ENCODE measurements around the gene GRK5.
A peak's percentile ranks its signal among the peaks of the same experiment; 100 is the strongest.
"Not testable (repeated sequence)": the region's sequence is repeated elsewhere in the genome, so short reads cannot be mapped to it uniquely, and the experiment has no call there.

GRK5 gene

GRCh38 chr10:119176166-119176565 lies 31.2 kb upstream of the GRK5 start:
- H3K27ac ChIP-seq (ENCODE audit: low read length), result peak overlapping the region; percentile 49
- peaks cover 41% of the 10 kb centered on the region for H3K4me1 ChIP-seq (ENCODE audit: insufficient read depth, low read length)
- H4K20me1 ChIP-seq (ENCODE audit: insufficient read depth, low read length), result peaks cover 9% of the 10 kb centered on the region; the same call in 1 of the 2 replicates
- H3K4me3 ChIP-seq (ENCODE audit: low read depth in 1 of 2, low read length in 2 of 2), result 0 out of 4 replicates have a peak overlapping the region, but pooled peaks of 1 of the 2 experiments have one; percentile 73
- peak overlapping the region; percentile 88 for H3K9ac ChIP-seq (ENCODE audit: low read depth, low read length)
- TF ChIP-seq EZH2 (IDR thresholded peaks at IDR 0.05; ENCODE audit: borderline replicate concordance, low read depth, low read length, severe bottlenecking), result no peak
- TF ChIP-seq CTCF (IDR thresholded peaks at IDR 0.05; ENCODE audit: borderline replicate concordance, extremely low read depth, low read length, poor library complexity, severe bottlenecking), result no peak
- H3K4me2 ChIP-seq (ENCODE audit: insufficient read depth, low read length), result peak overlapping the region; percentile 85
- peaks cover 57% of the 10 kb centered on the region for H3K36me3 ChIP-seq (ENCODE audit: insufficient read depth, low read length)
- H3K79me2 ChIP-seq (ENCODE audit: insufficient read depth, low read length), result peaks cover 65% of the 10 kb centered on the region
- H3K27me3 ChIP-seq (ENCODE audit: insufficient read depth, low read length, poor library complexity), result no peaks in the 10 kb centered on the region
- H3K9me3 ChIP-seq (ENCODE audit: insufficient read depth, low read length, severe bottlenecking), result no peaks in the 10 kb centered on the region
- H2AFZ ChIP-seq (ENCODE audit: low read depth, low read length), result no peak overlapping the region
- no peak for ATAC-seq (ENCODE audit: insufficient read depth, low read depth)
- no peak for DNase-seq

GRCh38 chr10:119177708-119178371 lies 29.5 kb upstream of the GRK5 start:
- no peak for TF ChIP-seq CTCF (IDR thresholded peaks at IDR 0.05; ENCODE audit: borderline replicate concordance, extremely low read depth, low read length, poor library complexity, severe bottlenecking)
- no peak for TF ChIP-seq EZH2 (IDR thresholded peaks at IDR 0.05; ENCODE audit: borderline replicate concordance, low read depth, low read length, severe bottlenecking)
- Histone ChIP-seq H3K4me3 (ENCODE audit: low read depth in 1 of 2, low read length in 2 of 2) (peak overlapping the region; percentile 73), H2AFZ (ENCODE audit: low read depth, low read length) (peak overlapping the region; percentile 85), H3K79me2 (ENCODE audit: insufficient read depth, low read length) (peaks cover 51% of the 10 kb centered on the region), H3K4me1 (ENCODE audit: insufficient read depth, low read length) (peaks cover 41% of the 10 kb centered on the region), H3K27me3 (ENCODE audit: insufficient read depth, low read length, poor library complexity) (no peaks in the 10 kb centered on the region), H3K9me3 (ENCODE audit: insufficient read depth, low read length, severe bottlenecking) (no peaks in the 10 kb centered on the region), H3K9ac (ENCODE audit: low read depth, low read length) (peak overlapping the region; percentile 88), H4K20me1 (ENCODE audit: insufficient read depth, low read length) (peaks cover 9% of the 10 kb centered on the region; the same call in 1 of the 2 replicates), H3K27ac (ENCODE audit: low read length) (peak overlapping the region; percentile 95), H3K4me2 (ENCODE audit: insufficient read depth, low read length) (peak overlapping the region; percentile 85), H3K36me3 (ENCODE audit: insufficient read depth, low read length) (peaks cover 41% of the 10 kb centered on the region)
- ATAC-seq (ENCODE audit: insufficient read depth, low read depth), result peak; percentile 7; the same call in 2 of the 3 replicates
- peak; percentile 17 for DNase-seq

GRCh38 chr10:119178372-119179119 lies 28.8 kb upstream of the GRK5 start, which contains the start of gene PRDX3:
Gene PRDX3 (minus strand): TSS chr10:119178812. CDS start chr10:119178790, 22 bp downstream.
- TF ChIP-seq EZH2 (IDR thresholded peaks at IDR 0.05; ENCODE audit: borderline replicate concordance, low read depth, low read length, severe bottlenecking) (no peak), CTCF (IDR thresholded peaks at IDR 0.05; ENCODE audit: borderline replicate concordance, extremely low read depth, low read length, poor library complexity, severe bottlenecking) (no peak)
- Histone ChIP-seq H3K9me3 (ENCODE audit: insufficient read depth, low read length, severe bottlenecking) (no peaks in the 10 kb centered on the region), H3K9ac (ENCODE audit: low read depth, low read length) (peak within 1 kb of the TSS; percentile 88), H3K4me1 (ENCODE audit: insufficient read depth, low read length) (peaks cover 41% of the 10 kb centered on the region), H3K27ac (ENCODE audit: low read length) (peak within 1 kb of the TSS; percentile 95), H3K36me3 (ENCODE audit: insufficient read depth, low read length) (peaks cover 35% of the 10 kb centered on the region), H3K79me2 (ENCODE audit: insufficient read depth, low read length) (peaks cover 49% of the 10 kb centered on the region), H3K4me2 (ENCODE audit: insufficient read depth, low read length) (peak within 1 kb of the TSS; percentile 85), H3K27me3 (ENCODE audit: insufficient read depth, low read length, poor library complexity) (no peaks in the 10 kb centered on the region), H4K20me1 (ENCODE audit: insufficient read depth, low read length) (peaks cover 9% of the 10 kb centered on the region; the same call in 1 of the 2 replicates), H2AFZ (ENCODE audit: low read depth, low read length) (peak within 1 kb of the TSS; percentile 85), H3K4me3 (ENCODE audit: low read depth in 1 of 2, low read length in 2 of 2) (peak within 1 kb of the TSS; percentile 73)
- DNase-seq, result peak; percentile 95
- ATAC-seq (ENCODE audit: insufficient read depth, low read depth), result peak; percentile 91

GRCh38 chr10:119180850-119181400 lies 26.4 kb upstream of the GRK5 start:
- DNase-seq; H3K27me3 ChIP-seq (ENCODE audit: insufficient read depth, low read length, poor library complexity); H2AFZ ChIP-seq (ENCODE audit: low read depth, low read length); ATAC-seq (ENCODE audit: insufficient read depth, low read depth); H4K20me1 ChIP-seq (ENCODE audit: insufficient read depth, low read length); H3K4me3 ChIP-seq (ENCODE audit: low read depth in 1 of 2, low read length in 2 of 2); H3K4me2 ChIP-seq (ENCODE audit: insufficient read depth, low read length); H3K27ac ChIP-seq (ENCODE audit: low read length); H3K9ac ChIP-seq (ENCODE audit: low read depth, low read length); H3K9me3 ChIP-seq (ENCODE audit: insufficient read depth, low read length, severe bottlenecking): not testable (repeated sequence)
- H3K36me3 ChIP-seq (ENCODE audit: insufficient read depth, low read length), result peaks cover 13% of the 10 kb centered on the region
- H3K79me2 ChIP-seq (ENCODE audit: insufficient read depth, low read length), result peaks cover 27% of the 10 kb centered on the region
- peaks cover 35% of the 10 kb centered on the region for H3K4me1 ChIP-seq (ENCODE audit: insufficient read depth, low read length)
